ENCODE measurements around the gene ZNF280B. TPM values are rescaled to one million over a fixed set of nuclear protein-coding genes. Genes with fewer than 3 reads are reported as not detected.

Gene ZNF280B
- total RNA-seq, 1 experiment from 2014 or later: 5.9 TPM

GRCh38 chr22:22467112-22467511 is 41.4 kb downstream of the ZNF280B start (continued):
- no peak for TF ChIP-seq MYBL2 (CRISPR knock-in tag; IDR thresholded peaks at IDR 0.05)
- TF ChIP-seq STAT6 (CRISPR knock-in tag; conservative IDR thresholded peaks at IDR 0.05; ENCODE audit: low read depth): no peak
- no peak for TF ChIP-seq USF2 (CRISPR knock-in tag; IDR thresholded peaks at IDR 0.05)
- TF ChIP-seq TEAD4 (CRISPR knock-in tag; IDR thresholded peaks at IDR 0.05): no peak

- Mint-ChIP-seq H3K27me3 (ENCODE audit: low read depth) (peaks cover 93% of the 10 kb centered on the region), H3K4me1 (peaks cover 2% of the 10 kb centered on the region; the same call in 1 of the 2 replicates), H3K9me3 (peaks cover 29% of the 10 kb centered on the region), H3K27ac (no peak overlapping the region), H3K4me3 (no peak overlapping the region), H3K36me3 (peaks cover 22% of the 10 kb centered on the region)
- ChIA-PET POLR2A (no interaction called here), CTCF (interaction anchor here (1.2 to 5.6 kb wide), 7 partner anchors 43 to 390 kb away, joined by 3 to 52 read pairs (median 8); partner anchors contain the start of genes PRAME and ZNF280B)
- TF ChIP-seq JAZF1 (CRISPR knock-in tag; IDR thresholded peaks at IDR 0.05) (no peak), FOXJ3 (CRISPR knock-in tag; IDR thresholded peaks at IDR 0.05; ENCODE audit: borderline replicate concordance) (no peak), ARID4B (CRISPR knock-in tag; IDR thresholded peaks at IDR 0.05; ENCODE audit: borderline replicate concordance) (no peak), MAX (CRISPR knock-in tag; IDR thresholded peaks at IDR 0.05) (no peak), TP53 (CRISPR knock-in tag; IDR thresholded peaks at IDR 0.05) (no peak), HMGXB4 (CRISPR knock-in tag; IDR thresholded peaks at IDR 0.05) (no peak), CREB1 (CRISPR knock-in tag; IDR thresholded peaks at IDR 0.05) (no peak), JUN (CRISPR knock-in tag; IDR thresholded peaks at IDR 0.05) (no peak)
- no peak for ATAC-seq
- DNase-seq (ENCODE audit: low spot score): no peak
Measured at GRCh38 chr22:22465782-22466181, 42.8 kb downstream of the ZNF280B start.

- H3K4me1 Mint-ChIP-seq: peaks cover 5% of the 10 kb centered on the region; the same call in 1 of the 2 replicates
- CTCF ChIA-PET: interaction anchor here (0.9 to 5.6 kb wide), 15 partner anchors 15 to 391 kb away, joined by 3 to 52 read pairs (median 7); partner anchors contain the start of genes PRAME and ZNF280B
- peaks cover 33% of the 10 kb centered on the region for H3K9me3 Mint-ChIP-seq
- H3K36me3 Mint-ChIP-seq: peaks cover 26% of the 10 kb centered on the region
- peaks cover 100% of the 10 kb centered on the region for H3K27me3 Mint-ChIP-seq (ENCODE audit: low read depth)
- ATAC-seq (no peak), DNase-seq (ENCODE audit: low spot score) (no peak)
- no peak overlapping the region for H3K4me3 Mint-ChIP-seq
- POLR2A ChIA-PET: no interaction called here
- H3K27ac Mint-ChIP-seq: no peak overlapping the region
- TF ChIP-seq NFYB (CRISPR knock-in tag; conservative IDR thresholded peaks at IDR 0.05; ENCODE audit: low read depth) (no peak), HMGA2 (CRISPR knock-in tag; IDR thresholded peaks at IDR 0.05) (no peak), RORB (CRISPR knock-in tag; IDR thresholded peaks at IDR 0.05) (no peak), CREM (CRISPR knock-in tag; IDR thresholded peaks at IDR 0.05) (no peak), GRHL2 (CRISPR knock-in tag; IDR thresholded peaks at IDR 0.05; ENCODE audit: insufficient replicate concordance, severe bottlenecking) (no peak), CBFB (CRISPR knock-in tag; IDR thresholded peaks at IDR 0.05; ENCODE audit: low read depth) (no peak), NFE2L1 (CRISPR knock-in tag; IDR thresholded peaks at IDR 0.05) (no peak), ZBTB43 (CRISPR knock-in tag; IDR thresholded peaks at IDR 0.05) (no peak), ZNF416 (CRISPR knock-in tag; IDR thresholded peaks at IDR 0.05) (no peak), SMAD4 (CRISPR knock-in tag; IDR thresholded peaks at IDR 0.05) (no peak)
Measured at GRCh38 chr22:22465094-22465602, 43.4 kb downstream of the ZNF280B start.

Measured in WTC11 (cell line).